Activated CD4-positive, alpha-beta T cell treated with anti-CD3 and anti-CD28 coated beads, Interleukin-2, amount 50 U/mL, for 16 hours (primary cell): ENCODE measurements around the gene TTC16.

ENCODE experiments used
- DNase-seq: peaks from one replicate; pipeline ENCODE4 v3.0.0-alpha.2; 2020

The TTC16 gene

GRCh38 chr9:127722055-127722745 is 6.3 kb downstream of the TTC16 start:
- DNase-seq: no peak

- no peak for DNase-seq
These were observed 7.1 kb downstream of the TTC16 start for GRCh38 chr9:127723013-127723412.

DNA sequence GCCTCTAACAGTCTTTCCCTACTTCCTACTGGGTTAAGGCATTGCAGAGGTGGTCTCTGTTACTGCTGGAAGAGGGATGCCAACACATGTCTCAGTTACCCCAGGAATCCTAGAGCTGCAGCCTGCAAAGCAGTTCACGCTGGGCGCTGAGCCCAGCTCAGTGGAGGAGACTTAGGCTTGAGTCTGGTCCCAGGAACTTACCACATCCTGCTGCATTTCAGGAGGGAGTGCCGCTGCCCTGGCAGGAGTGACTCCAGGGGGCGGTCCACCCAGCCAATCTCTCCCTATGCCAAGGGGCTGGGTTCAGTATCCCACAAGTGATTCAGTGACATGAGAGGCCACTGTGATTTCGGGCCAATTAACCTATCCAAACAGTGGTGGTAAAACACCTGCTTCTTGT is 7.6 kb downstream of the TTC16 start:
- no peak for DNase-seq

DNA sequence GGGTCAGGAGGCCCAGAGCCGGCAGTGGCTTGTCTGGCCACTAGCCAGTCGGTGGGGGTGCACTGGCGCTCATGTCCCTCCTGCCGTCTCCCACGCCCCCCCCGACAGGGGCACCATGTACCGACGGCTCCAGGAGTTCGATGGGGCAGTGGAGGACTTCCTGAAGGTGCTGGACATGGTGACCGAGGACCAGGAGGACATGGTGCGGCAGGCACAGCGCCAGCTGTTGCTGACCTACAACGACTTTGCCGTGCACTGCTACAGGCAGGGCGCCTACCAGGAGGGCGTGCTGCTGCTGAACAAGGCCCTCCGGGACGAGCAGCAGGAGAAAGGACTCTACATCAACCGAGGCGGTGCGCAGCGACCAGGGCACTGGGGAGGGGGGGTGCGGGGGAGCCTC is 8.1 kb downstream of the TTC16 start:
- DNase-seq: no peak

DNA sequence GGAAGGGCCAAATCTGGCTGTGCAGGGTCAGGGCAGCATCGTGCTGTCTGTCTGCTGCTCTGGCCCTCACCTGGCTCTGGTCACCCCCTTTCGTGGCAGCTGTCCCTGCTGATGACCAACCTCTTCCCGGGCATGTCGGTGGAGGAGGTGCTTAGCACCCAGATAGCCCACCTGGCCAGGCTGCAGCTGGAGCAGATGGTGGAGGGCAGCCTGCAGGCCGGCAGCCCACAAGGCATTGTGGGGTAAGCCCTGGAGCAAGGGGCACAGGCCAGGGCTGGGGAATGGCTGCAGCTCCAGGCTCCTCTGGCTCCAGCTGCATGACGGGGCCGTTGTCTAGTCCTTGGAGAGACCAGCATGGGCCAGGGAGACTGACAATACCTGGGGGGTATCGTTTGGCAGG is 11.0 kb downstream of the TTC16 start:
- DNase-seq: no peak

GRCh38 chr9:127728808-127729207 is 12.9 kb downstream of the TTC16 start:
- DNase-seq: no peak

- no peak for DNase-seq
These were observed 13.8 kb downstream of the TTC16 start for GRCh38 chr9:127729522-127730256.

DNA sequence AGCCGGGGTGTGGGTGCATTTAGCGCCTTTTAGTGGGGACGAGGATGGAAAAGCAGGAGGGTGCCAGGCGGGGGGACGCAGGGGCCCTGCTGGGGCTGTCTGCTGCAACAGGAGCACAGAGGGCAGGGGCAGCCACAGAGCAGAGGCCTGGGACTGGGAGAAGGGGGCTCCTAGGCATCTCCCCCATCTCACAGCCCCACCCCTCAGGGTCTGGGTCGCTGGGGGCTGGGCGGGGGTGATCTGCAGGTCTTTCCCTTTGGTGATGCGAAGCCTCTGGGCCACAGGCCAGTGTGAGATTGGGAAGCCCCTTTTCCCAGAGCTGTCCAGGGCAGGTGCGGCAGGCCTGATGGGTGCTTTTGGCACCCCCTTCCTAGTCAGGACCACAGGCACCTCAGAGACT is 14.4 kb downstream of the TTC16 start:
- no peak for DNase-seq

GRCh38 chr9:127730799-127731410 is 15.0 kb downstream of the TTC16 start:
- DNase-seq: no peak

GRCh38 chr9:127731938-127732337 is 16.1 kb downstream of the TTC16 start:
- no peak for DNase-seq

DNA sequence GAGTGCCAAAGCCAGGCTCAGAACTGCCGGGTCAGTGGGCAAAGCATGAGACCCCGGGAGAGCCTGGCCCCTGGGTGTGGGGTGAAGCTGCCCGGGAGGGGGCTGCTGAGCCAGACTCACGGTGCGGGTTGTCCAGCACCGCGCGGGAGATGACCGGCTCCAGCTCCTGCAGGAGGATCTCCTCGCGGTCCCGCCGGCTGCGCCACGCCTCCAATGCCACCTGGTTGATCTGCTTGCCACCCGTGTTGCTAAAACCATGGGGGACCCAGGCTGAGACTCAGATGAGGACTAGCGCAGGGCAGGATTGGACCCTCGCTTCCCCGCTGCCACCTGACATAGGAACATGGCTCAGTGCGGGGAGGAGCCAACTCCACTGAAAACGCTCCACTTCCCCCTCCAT is 16.6 kb downstream of the TTC16 start:
- no peak for DNase-seq

- DNase-seq: no peak
These were observed 17.7 kb downstream of the TTC16 start for GRCh38 chr9:127733614-127734013.

- no peak for DNase-seq
These were observed 18.4 kb downstream of the TTC16 start for GRCh38 chr9:127734247-127734746.

GRCh38 chr9:127734747-127735529 is 19.1 kb downstream of the TTC16 start, which contains the start of gene TOR2A:
Gene TOR2A (minus strand): TSS chr9:127735294. CDS start chr9:127735270, 24 bp downstream.
- peak; percentile 98 for DNase-seq

- no peak for DNase-seq
These were observed 19.8 kb downstream of the TTC16 start for GRCh38 chr9:127735530-127736185.

DNA sequence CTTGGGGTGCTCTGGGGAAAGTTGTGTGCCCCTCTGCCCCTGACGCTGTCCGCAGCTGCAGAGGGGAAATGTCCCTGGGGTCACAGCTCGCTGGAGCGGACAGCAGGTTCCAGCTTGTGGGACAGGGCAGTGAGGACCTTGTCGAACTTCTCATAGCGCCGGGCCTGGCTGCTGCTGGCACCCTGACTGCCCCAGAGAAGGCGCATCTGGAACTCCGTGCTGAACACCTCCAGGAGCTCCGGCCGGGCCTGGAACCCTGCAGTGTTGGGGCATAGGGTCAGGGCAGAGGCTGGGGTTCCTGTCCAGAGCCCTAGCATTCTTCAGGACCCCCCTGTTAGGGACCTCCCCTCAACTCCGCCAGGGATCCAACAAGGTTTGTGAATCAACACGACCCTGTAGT is 22.8 kb downstream of the TTC16 start:
- no peak for DNase-seq

GRCh38 chr9:127739614-127740330 is 23.9 kb downstream of the TTC16 start:
- no peak for DNase-seq

DNA sequence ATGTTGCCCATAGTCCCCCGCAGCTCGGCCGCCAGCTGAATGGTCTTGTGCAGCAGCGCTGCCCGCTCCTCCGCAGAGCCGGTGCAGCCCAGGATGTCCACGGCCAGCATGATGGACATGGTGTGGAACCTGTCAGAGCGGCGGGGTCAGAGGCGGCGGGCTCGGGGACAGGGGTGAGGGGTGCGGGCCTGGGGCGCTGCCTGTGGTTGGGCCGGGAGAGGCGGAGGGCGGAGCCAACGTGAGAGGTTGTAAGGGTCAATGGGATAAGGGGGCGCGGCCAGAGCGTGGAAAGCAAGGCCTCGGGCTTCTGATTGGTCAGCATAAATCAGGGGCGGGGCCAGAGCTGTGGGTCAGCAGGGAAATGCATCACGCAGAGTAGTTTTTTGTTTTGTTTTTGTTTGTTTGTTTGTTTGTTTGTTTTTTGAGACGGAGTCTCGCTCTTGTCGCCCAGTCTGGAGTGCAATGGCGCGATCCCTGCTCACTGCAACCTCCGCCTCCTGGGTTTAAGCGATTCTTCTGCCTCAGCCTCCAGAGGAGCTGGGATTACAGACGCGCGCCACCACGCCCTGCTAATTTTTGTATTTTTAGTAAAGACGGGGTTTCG is 26.1 kb downstream of the TTC16 start:
- no peak for DNase-seq

GRCh38 chr9:127742435-127743088 is 26.7 kb downstream of the TTC16 start:
- no peak for DNase-seq

GRCh38 chr9:127744398-127745110 is 28.7 kb downstream of the TTC16 start:
- DNase-seq: no peak
